Embryonic facial prominence (tissue), 1 donor: ENCODE results near the gene GLYATL3.

ENCODE experiments used
- DNase-seq: peaks from one replicate; pipeline ENCODE4 v3.0.0-alpha.2; 2016; ENCODE audit errors: extremely low spot score

GLYATL3 gene

DNA sequence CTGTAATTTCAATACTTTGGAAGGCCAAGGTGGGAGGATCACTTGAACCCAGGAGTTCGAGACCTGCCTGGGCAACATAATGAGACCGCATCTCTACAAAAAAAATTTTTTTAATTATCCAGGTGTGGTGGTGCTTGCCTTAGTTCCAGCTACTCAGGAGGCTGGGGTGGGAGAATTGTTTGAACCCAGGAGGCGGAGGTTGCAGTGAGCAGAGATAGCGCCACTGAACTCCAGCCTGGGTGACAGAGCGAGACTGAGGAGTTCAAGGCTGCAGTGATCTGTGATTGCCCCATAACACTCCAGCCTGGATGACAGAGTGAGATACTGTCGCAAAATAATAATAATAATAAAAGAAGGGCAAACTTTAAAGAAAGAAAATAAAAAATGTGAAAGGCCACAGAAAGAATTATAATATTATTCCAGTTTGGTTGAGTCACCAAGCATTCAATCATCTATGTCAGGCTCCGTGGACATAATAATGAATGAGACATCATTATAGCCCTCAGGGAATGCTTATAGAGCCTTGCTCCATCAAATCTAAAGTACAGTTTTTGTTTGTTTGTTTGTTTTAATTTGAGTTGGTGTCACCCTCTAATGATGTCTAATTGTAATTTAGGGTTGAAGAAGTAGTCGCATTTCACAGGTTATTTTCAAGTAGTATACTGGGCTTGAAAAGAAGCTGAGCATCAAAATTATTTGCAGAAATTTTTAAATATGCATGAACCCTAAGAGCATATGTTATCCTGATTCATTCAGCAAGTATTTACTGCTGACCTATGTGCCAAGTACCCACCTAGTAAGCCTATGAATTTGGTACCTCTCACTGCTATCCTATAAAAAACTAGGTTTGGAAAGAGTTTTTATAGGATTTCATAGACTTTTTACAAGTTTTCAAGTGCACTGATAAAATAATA is 15.1 kb downstream of the GLYATL3 start:
- no peak for DNase-seq

DNA sequence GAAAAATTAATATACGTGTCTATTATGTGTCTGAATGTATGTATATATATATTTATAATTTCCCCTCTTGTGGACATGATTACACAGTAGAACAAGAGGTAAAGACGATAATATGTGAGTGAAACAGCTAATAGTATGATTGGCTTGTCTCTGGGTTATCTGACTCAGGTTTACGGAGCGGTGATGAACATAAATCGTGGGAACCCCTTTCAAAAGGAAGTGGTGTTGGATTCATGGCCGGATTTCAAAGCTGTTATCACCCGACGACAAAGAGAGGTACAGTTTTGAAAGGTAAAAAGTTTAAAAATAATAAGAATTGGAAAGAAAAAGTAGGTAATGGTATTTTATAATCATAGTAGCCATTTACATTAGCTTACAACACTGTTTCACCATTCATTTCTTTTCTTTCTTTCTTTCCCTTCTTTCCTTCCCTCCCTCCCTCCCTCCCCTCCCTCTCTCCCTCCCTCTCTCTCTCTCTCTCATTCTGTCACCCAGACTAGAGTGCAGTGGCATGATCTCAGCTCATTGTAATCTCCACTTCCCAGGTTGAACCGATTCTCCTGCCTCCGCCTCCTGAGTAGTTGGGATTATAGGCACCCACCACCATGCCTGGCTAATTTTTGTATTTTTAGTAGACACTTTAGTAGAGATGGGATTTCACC is 15.9 kb downstream of the GLYATL3 start:
- no peak for DNase-seq

- no peak for DNase-seq
These were observed 16.4 kb downstream of the GLYATL3 start for GRCh38 chr6:49516147-49516505.

GRCh38 chr6:49517919-49518318 is 18.2 kb downstream of the GLYATL3 start:
- no peak for DNase-seq

- DNase-seq: no peak
These were observed 19.9 kb downstream of the GLYATL3 start for GRCh38 chr6:49519660-49520059.

- DNase-seq: no peak
These were observed 23.2 kb downstream of the GLYATL3 start for GRCh38 chr6:49522710-49523593.

- no peak for DNase-seq
These were observed 24.2 kb downstream of the GLYATL3 start for GRCh38 chr6:49523901-49524300.

GRCh38 chr6:49524541-49524940 is 24.8 kb downstream of the GLYATL3 start:
- no peak for DNase-seq

DNA sequence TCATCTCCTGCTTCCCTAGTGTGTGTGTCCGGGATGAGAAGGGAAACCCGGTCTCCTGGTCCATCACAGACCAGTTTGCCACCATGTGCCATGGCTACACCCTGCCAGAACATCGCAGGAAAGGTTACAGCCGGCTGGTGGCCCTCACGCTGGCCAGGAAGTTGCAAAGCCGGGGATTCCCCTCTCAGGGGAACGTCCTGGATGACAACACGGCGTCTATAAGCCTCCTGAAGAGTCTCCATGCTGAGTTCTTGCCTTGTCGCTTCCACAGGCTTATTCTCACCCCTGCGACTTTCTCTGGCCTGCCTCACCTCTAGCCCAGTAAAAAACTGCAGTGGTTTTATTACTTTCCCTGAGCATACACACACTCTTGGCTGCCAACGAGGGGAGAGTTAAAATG is 26.9 kb downstream of the GLYATL3 start:
- DNase-seq: no peak

GRCh38 chr6:49527320-49527719 is 27.6 kb downstream of the GLYATL3 start:
- DNase-seq: no peak

GRCh38 chr6:49528571-49528970 is 28.8 kb downstream of the GLYATL3 start:
- no peak for DNase-seq

GRCh38 chr6:49530141-49530776 is 30.5 kb downstream of the GLYATL3 start:
- no peak for DNase-seq

DNA sequence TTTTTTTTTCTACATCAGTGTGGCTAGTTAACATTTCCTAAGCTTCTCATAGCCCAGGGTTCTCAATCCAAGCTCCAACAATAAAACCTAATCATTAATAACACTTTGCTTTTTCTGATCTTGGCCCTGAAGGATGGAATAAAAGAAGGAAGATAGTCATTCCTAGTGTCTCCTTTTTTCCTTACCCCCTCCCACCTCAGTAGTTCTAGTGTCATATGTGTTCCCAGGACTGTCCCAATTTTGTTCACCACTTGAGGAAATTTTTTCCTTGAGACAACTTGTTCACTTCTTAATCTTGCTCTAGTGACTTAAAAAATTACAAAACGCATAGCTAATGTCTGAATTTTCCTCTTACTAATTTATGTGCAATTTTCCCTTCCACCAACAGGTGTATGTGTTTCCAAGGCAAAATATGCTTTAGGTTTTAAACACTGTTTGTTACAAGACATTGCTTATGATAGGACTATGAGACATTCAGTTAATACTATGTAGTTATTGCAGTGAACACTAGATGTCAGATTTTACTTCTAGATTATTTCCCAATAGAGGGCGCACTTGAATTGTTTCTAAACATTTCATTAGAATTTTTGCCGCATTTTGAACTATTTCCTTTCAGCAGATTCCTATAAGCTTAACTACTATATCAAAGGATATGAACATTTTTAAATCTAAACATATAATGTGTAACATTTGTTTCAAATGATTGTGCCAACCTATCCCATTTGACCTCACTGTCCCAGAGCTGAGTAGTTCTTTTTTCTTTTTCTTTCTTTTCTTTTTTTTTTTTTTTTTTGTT is 32.2 kb downstream of the GLYATL3 start:
- DNase-seq: peak; percentile 66

DNA sequence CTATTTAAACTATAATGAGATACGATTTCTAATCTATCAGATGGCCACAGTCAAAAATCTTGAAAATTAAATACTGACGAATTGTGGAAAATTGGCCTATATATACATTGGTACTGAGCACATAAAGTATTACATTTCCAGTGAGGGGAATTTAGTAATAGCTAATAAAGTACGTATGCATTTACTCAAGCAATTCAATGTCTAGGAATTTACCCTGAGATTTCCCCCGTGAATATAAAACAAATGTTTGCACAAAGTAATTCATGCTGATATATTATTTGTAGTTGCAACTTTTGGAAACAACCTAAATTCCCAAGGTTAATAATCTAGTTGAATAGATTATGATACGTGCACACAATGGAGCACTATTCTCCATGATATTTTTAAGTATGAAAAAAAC is 36.1 kb downstream of the GLYATL3 start:
- DNase-seq: no peak

GRCh38 chr6:49539102-49539501 is 39.4 kb downstream of the GLYATL3 start:
- no peak for DNase-seq

- DNase-seq: no peak
These were observed 40.9 kb downstream of the GLYATL3 start for GRCh38 chr6:49540614-49541013.

- DNase-seq: no peak
These were observed 41.5 kb downstream of the GLYATL3 start for GRCh38 chr6:49541210-49541724.

DNA sequence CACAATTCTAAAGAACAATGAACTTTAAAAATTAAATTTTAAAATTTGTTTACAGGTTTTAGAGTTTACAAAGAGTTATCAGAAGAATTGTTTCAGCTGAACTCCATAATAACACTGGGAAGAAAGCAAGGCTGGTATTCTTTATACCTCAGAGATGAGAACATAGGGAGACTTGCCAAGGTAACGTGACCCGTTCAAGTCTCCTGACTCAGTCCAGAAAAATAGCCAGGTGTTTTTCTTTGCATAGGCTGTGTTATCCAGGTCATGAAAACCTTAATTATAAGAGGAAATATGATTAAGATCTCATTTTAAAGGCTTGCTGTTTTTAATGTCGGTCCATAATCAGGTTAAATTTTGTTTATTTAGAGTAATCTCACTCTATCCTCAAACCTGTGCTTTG is 42.2 kb downstream of the GLYATL3 start:
- DNase-seq: no peak

DNA sequence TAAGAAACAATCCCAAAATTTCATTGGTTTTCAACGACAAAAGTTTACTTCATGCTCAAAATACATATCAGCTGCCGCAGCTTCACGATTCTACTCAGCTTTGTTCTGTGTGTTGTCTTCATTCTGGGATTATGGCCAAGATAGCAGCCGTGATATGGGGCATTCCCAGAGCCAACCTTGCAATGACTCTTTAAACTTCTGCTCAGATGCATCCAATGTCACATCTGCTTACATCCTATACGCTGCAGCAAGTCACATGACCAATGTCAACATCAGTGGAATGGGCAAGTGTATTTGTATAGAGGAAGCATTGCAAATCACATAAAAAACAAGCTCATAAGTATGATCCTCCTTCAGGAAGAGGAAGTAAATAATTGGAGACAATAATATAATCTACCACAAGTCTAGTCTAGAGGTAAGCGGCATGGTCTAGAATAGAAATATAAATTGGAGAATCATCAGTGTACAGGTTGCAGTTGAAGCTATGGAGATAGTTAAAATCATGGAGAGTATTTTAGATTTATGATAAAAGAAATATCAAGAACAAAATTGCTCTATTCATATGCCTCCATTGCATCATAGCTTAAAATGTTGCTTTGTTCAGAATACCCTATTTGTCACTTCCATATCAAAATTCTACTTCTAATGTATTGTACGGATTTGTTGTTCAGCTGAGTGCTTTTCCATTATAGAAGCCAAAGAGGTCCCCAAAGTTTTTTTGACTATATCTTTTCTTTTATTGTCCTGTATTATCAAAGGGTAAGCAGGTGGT is 43.5 kb downstream of the GLYATL3 start:
- DNase-seq: no peak

DNA sequence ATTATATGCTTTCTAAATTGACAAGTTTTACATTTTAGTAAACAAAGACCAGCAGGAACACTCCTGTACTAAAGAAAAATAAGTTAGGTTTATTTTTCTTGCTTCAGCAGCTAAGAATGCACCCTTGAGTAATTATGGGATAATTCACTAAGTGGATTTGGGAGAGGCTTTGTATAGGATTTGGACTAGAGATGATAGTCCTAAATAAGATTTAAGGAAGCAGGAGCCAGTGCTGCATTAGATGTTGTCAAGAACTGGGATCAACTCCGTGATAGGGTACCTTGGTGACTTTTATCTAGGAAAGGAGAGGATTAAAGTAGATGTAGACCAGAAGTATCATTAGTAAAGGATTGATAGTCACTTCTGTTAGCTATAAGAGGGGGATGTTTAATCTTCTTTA is 46.6 kb downstream of the GLYATL3 start:
- no peak for DNase-seq
